DMS79 treated with DMSO at 0.1 percent for 48 hours (cell line): ENCODE results near the gene GRK5.
"Not testable (repeated sequence)": the region's sequence is repeated elsewhere in the genome, so short reads cannot be mapped to it uniquely, and the experiment has no call there.

Experiments
- DNase-seq: peaks from one replicate; lab custom pipeline; 2025; lab: John Stamatoyannopoulos, UW

GRK5 gene

GRCh38 chr10:119251315-119251708 lies 43.9 kb downstream of the GRK5 start:
- DNase-seq: no peak

GRCh38 chr10:119252051-119252465 lies 44.7 kb downstream of the GRK5 start:
- DNase-seq: no peak

GRCh38 chr10:119252470-119253151 lies 45.2 kb downstream of the GRK5 start:
- no peak for DNase-seq

- no peak for DNase-seq
These were observed 46.2 kb downstream of the GRK5 start for GRCh38 chr10:119253433-119254174.

GRCh38 chr10:119254335-119254734 lies 47.0 kb downstream of the GRK5 start:
- DNase-seq: no peak

- no peak for DNase-seq
These were observed 48.7 kb downstream of the GRK5 start for GRCh38 chr10:119256030-119256429.

- DNase-seq: no peak
These were observed 49.5 kb downstream of the GRK5 start for GRCh38 chr10:119256897-119257296.

GRCh38 chr10:119257899-119258419 lies 50.6 kb downstream of the GRK5 start:
- no peak for DNase-seq

- DNase-seq: no peak
These were observed 52.0 kb downstream of the GRK5 start for GRCh38 chr10:119259345-119259744.

- DNase-seq: not testable (repeated sequence)
These were observed 53.6 kb downstream of the GRK5 start for GRCh38 chr10:119261016-119261415.

- no peak for DNase-seq
These were observed 56.7 kb downstream of the GRK5 start for GRCh38 chr10:119263951-119264617.

- DNase-seq: no peak
These were observed 58.3 kb downstream of the GRK5 start for GRCh38 chr10:119265691-119266090.

GRCh38 chr10:119267384-119267783 lies 60.0 kb downstream of the GRK5 start:
- DNase-seq: no peak

GRCh38 chr10:119268428-119268827 lies 61.1 kb downstream of the GRK5 start:
- no peak for DNase-seq

GRCh38 chr10:119268871-119269506 lies 61.6 kb downstream of the GRK5 start:
- DNase-seq: no peak

- DNase-seq: no peak
These were observed 62.4 kb downstream of the GRK5 start for GRCh38 chr10:119269737-119270136.

GRCh38 chr10:119270762-119271366 lies 63.5 kb downstream of the GRK5 start:
- DNase-seq: peak; percentile 46

GRCh38 chr10:119272338-119272734 lies 65.0 kb downstream of the GRK5 start:
- not testable (repeated sequence) for DNase-seq

- no peak for DNase-seq
These were observed 65.4 kb downstream of the GRK5 start for GRCh38 chr10:119272736-119273135.

GRCh38 chr10:119273413-119273812 lies 66.0 kb downstream of the GRK5 start:
- no peak for DNase-seq

GRCh38 chr10:119274519-119275045 lies 67.2 kb downstream of the GRK5 start:
- DNase-seq: peak; percentile 19

- no peak for DNase-seq
These were observed 67.7 kb downstream of the GRK5 start for GRCh38 chr10:119275085-119275484.
